Peyer's patch (tissue), 4 donors: ENCODE results near the gene HDAC4. TPM values are rescaled to one million over a fixed set of nuclear protein-coding genes. Genes with fewer than 3 reads are reported as not detected.

Source experiments
- DNase-seq, 3 donors: peaks; one replicate each; pipeline ENCODE4 v3.0.0-alpha.2; 2017 to 2019
- H3K27ac ChIP-seq, 4 donors: fragments of 200-600 bp; sonication (generic); one replicate each; pipeline ENCODE4 v1.5.1; 2016 to 2019
- H3K27me3 ChIP-seq, 2 donors: fragments of 200-600 bp; sonication (generic); one replicate each; pipeline ENCODE4 v1.5.1; 2019
- H3K36me3 ChIP-seq, 3 donors: fragments of 200-600 bp; sonication (generic); one replicate each; pipeline ENCODE4 v1.5.1; 2016 to 2019
- H3K4me1 ChIP-seq, 4 donors: fragments of 200-600 bp; sonication (generic); one replicate each; pipeline ENCODE4 v1.5.1; 2016 to 2019
- H3K4me3 ChIP-seq, 4 donors: fragments of 200-600 bp; sonication (generic); 1 replicate in 3 of 4; 2 replicates in 1 of 4; pipeline ENCODE4 v1.5.1; 2016 to 2019; ENCODE audit warnings: mild to moderate bottlenecking in 1 of 4
- H3K9me3 ChIP-seq, 4 donors: fragments of 200-600 bp; sonication (generic); one replicate each; pipeline ENCODE4 v1.5.1; 2016 to 2019; ENCODE audit warnings: mild to moderate bottlenecking in 1 of 4
- POLR2A ChIP-seq, 2 donors: fragments of 450-650 bp; IDR thresholded peaks; one replicate each; pipeline ENCODE4 v1.5.1; 2017; ENCODE audit warnings: antibody characterized with exemption in 2 of 2, mild to moderate bottlenecking in 2 of 2, moderate library complexity in 2 of 2
- total RNA-seq, 4 donors: library from RNA; depleted of rRNA; stranded (reverse); fragments of >200 nt; gene quantifications; one replicate each; pipeline ENCODE4 v1.1.0, GENCODE V29; 2016
- TF ChIP-seq, protein P1 (sequence below), 6 experiments: fragments of 450-650 bp in 4 of 6; fragments of 200-600 bp in 2 of 6; sonication (generic) in 1 of 6; IDR thresholded peaks; one replicate each; pipeline ENCODE4 v1.5.1; 2017 to 2019; ENCODE audit warnings: antibody characterized with exemption in 6 of 6, mild to moderate bottlenecking in 3 of 6, moderate library complexity in 1 of 6

HDAC4 gene
- total RNA-seq, 4 donors from 2014 or later = 28.9 to 198 (median 102) TPM

DNA sequence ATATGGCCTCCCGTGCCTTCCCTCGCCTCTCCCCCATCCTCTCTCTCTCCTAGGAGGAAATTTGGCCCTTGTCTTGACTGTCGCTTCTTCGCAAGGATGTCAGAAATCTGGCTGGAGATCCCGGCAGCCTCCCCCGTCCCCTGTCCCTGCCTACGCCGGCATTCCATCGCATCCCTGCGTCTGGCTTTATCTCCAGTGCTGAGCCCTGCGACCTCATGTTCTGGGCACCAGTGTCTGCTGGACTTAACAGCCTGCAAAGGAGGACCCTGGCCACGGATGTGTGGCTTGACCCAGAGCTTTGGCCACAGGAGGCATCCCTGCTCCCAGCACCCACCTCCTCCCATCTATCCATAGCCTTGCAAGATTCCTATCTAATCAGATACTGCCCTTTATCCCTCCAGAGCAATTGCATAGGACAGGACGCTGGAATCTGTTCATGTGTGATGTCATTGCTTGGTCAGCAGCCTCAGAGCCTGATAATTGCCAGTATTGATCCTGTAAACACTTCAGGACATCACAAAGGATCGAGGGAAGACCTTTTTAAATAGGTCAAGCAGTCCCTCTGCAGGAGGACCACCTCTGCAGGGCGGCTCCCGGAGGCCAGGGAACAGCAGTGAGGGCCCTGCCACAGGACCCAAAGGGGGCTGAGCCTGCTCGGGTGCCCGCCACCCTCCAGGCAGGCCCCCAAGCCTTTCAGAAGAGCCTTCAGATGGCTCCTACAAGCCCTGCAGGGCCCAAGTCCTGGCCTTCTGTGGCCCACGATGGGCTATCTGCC lies 384.7 kb downstream of the HDAC4 start:
- no peaks in the 10 kb centered on the region for H3K27me3 ChIP-seq
- no peaks in the 10 kb centered on the region for H3K9me3 ChIP-seq
- TF ChIP-seq, protein P1, sequence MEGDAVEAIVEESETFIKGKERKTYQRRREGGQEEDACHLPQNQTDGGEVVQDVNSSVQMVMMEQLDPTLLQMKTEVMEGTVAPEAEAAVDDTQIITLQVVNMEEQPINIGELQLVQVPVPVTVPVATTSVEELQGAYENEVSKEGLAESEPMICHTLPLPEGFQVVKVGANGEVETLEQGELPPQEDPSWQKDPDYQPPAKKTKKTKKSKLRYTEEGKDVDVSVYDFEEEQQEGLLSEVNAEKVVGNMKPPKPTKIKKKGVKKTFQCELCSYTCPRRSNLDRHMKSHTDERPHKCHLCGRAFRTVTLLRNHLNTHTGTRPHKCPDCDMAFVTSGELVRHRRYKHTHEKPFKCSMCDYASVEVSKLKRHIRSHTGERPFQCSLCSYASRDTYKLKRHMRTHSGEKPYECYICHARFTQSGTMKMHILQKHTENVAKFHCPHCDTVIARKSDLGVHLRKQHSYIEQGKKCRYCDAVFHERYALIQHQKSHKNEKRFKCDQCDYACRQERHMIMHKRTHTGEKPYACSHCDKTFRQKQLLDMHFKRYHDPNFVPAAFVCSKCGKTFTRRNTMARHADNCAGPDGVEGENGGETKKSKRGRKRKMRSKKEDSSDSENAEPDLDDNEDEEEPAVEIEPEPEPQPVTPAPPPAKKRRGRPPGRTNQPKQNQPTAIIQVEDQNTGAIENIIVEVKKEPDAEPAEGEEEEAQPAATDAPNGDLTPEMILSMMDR (IDR thresholded peaks at IDR 0.05) = no peak
- TF ChIP-seq POLR2A (IDR thresholded peaks at IDR 0.05) = no peak
- no peaks in the 10 kb centered on the region for H3K36me3 ChIP-seq
- no peak for DNase-seq
- no peak overlapping the region for H3K4me3 ChIP-seq
- no peak overlapping the region for H3K27ac ChIP-seq
- H3K4me1 ChIP-seq = no peaks in the 10 kb centered on the region

DNA sequence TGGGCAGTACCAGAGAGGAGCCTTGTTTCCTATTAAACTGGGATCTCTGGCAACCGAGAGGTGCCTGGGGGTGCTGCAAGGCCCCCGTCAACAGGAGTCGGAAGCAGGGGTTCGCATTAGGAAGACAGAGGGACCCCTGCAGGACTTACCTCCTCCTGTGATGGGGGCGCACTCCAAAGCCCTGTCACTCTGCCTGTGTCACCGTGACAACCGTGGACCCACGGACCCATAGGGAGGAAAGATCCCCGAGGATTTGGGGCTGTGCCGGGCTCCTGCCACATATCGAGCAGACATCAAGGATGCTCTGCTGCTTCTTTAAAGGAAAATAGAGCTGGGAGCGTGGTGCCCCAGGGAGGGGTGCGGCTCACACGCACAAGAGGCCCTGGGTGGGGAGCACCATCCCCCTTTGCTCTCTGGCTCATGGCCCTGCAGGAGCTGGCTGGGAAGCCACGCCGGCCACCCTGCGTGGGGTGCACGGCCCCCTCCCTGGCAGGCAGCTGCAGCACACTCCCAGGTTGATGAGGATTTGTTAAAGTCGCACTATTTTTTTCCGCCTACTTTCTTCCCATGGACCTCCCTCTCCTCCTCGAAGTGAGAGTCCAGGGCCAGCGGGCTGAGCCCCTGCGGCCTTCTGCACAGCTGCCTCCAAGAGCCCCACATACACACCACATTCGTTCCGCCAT lies 385.5 kb downstream of the HDAC4 start:
- no peaks in the 10 kb centered on the region for H3K36me3 ChIP-seq
- no peaks in the 10 kb centered on the region for H3K27me3 ChIP-seq
- no peak overlapping the region for H3K27ac ChIP-seq
- peak in 2 of 3 donors; percentile 30 to 31 for DNase-seq
- no peak overlapping the region for H3K4me3 ChIP-seq
- H3K9me3 ChIP-seq = no peaks in the 10 kb centered on the region
- TF ChIP-seq POLR2A (IDR thresholded peaks at IDR 0.05) = no peak
- TF ChIP-seq, protein P1 (IDR thresholded peaks at IDR 0.05) = no peak
- no peaks in the 10 kb centered on the region for H3K4me1 ChIP-seq

DNA sequence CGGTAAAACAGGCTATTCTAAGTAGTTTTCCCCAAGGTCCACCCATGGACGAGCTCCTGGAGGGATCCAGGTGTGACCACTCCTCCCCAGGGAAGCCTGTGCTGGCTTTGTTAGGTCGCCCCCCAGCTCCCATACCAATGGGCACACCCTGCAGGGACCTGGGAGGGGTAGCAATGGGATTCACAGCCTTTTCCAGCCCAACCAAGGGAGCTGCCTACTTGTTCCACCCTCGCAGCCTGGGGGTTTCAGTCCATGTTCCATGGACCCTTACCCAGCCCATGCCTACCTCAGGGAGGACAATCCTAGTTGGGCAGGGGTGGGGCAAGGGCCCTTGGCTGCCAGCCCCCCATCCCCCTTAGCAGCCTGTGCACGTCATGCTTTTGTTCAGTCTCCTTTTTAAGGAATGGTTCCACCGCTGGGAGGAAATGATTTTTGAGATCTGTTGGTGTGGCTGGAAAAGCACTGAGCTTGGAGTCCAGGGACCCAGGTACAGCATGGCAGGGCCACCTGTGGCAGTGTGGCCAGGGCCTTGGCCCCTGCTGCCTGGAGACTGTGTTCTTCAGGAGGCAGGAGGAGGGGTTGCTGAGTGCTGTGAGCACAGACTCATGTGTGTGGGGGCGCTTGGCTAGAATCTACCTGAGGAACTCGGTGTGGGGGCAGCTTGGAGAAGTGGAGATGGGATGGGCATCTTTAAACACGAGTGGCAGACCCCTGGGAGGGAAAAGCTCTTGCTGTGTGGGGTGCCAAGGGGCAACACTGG lies 386.2 kb downstream of the HDAC4 start:
- TF ChIP-seq, protein P1 (IDR thresholded peaks at IDR 0.05) = no peak
- no peak for TF ChIP-seq POLR2A (IDR thresholded peaks at IDR 0.05)
- H3K27ac ChIP-seq = no peak overlapping the region
- no peaks in the 10 kb centered on the region for H3K36me3 ChIP-seq
- H3K4me1 ChIP-seq = no peaks in the 10 kb centered on the region
- peak in 1 of 3 donors; percentile 26 for DNase-seq
- no peaks in the 10 kb centered on the region for H3K27me3 ChIP-seq
- no peaks in the 10 kb centered on the region for H3K9me3 ChIP-seq
- H3K4me3 ChIP-seq = no peak overlapping the region

DNA sequence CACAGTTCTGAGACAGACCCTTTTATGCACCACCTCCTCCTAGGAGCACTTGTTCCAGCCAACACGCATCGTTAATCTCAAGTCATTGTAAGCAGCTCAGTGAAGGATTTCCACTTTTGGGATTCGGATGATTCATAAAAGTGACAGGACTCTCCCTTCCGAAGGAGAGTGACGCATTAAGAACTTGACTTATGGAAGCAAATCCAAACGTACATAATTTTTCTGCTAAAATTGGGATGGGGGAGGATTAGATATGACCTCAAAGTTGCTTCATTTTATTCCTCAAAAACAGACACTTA lies 387.2 kb downstream of the HDAC4 start:
- Histone ChIP-seq H3K27ac (no peak overlapping the region), H3K27me3 (no peaks in the 10 kb centered on the region), H3K4me3 (no peak overlapping the region), H3K4me1 (no peaks in the 10 kb centered on the region), H3K36me3 (no peaks in the 10 kb centered on the region), H3K9me3 (no peaks in the 10 kb centered on the region)
- no peak for DNase-seq
- TF ChIP-seq, protein P1 (IDR thresholded peaks at IDR 0.05) = no peak
- TF ChIP-seq POLR2A (IDR thresholded peaks at IDR 0.05) = no peak

DNA sequence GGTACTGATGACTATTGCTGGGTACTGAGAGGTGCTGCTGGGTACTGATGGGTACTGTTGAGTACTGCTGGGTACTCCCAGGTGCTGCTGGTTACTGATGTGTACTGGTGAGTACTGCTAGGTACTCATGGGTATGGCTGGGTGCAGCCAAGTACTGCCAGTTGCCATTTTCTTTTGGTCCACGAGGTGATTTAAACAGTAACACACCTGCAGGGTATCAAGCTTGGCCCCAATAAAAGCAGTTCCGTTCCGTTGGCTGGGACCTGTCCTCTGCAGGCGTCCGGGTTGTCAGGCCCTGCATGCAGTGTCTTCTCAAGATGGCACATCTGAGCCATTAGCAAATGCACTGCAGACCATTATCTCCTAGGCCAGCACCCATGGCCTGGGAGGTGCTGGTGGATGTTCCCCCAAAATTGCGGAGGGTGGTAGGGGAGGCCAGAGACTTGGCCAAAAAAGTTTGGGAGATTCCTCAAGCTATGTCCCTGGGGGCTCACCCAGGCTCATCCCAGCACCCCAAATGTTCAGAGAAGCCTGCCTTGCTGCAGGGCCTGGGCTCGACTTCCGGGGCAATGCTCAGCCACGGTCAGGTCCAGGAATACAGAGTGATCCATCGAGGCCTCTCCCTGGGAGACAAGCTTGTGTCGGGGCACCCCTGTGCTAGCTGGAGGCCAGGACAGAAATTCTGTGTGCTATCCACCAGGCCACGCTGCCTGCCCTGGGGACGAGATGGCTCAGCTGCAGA lies 387.7 kb downstream of the HDAC4 start:
- Histone ChIP-seq H3K27ac (no peak overlapping the region), H3K36me3 (no peaks in the 10 kb centered on the region), H3K4me1 (no peaks in the 10 kb centered on the region), H3K4me3 (no peak overlapping the region), H3K9me3 (no peaks in the 10 kb centered on the region), H3K27me3 (no peaks in the 10 kb centered on the region)
- DNase-seq = peak in 2 of 3 donors; percentile 36
- TF ChIP-seq, protein P1 (IDR thresholded peaks at IDR 0.05) = no peak
